ENCODE data around the gene GALNT11.
"Not testable (repeated sequence)": the region's sequence is repeated elsewhere in the genome, so short reads cannot be mapped to it uniquely, and the experiment has no call there.

The GALNT11 gene

GRCh38 chr7:152065800-152066344 lies 40.4 kb downstream of the GALNT11 start:
- not testable (repeated sequence) for H3K27ac ChIP-seq; H3K9me3 ChIP-seq; H3K4me3 ChIP-seq (ENCODE audit: low read depth in 1 of 2, low read length in 1 of 2); H3K27me3 ChIP-seq; H3K36me3 ChIP-seq; H3K4me1 ChIP-seq (ENCODE audit: control insufficient read depth in 1 of 2, insufficient read depth in 1 of 2, low read depth in 1 of 2, low read length in 1 of 2)

GRCh38 chr7:152072421-152072820 lies 46.9 kb downstream of the GALNT11 start:
- H3K4me1 ChIP-seq (ENCODE audit: control insufficient read depth in 1 of 2, insufficient read depth in 1 of 2, low read depth in 1 of 2, low read length in 1 of 2): no peaks in the 10 kb centered on the region
- H3K9me3 ChIP-seq: peaks cover 3% of the 10 kb centered on the region
- no peaks in the 10 kb centered on the region for H3K27me3 ChIP-seq
- H3K36me3 ChIP-seq: no peaks in the 10 kb centered on the region
- no peak for TF ChIP-seq CTCF (IDR thresholded peaks at IDR 0.05)
- no peak overlapping the region for H3K4me3 ChIP-seq (ENCODE audit: low read depth in 1 of 2, low read length in 1 of 2)
- no peak overlapping the region for H3K27ac ChIP-seq

GRCh38 chr7:152073352-152073751 lies 47.9 kb downstream of the GALNT11 start:
- TF ChIP-seq CTCF (IDR thresholded peaks at IDR 0.05): no peak
- no peaks in the 10 kb centered on the region for H3K36me3 ChIP-seq
- no peaks in the 10 kb centered on the region for H3K27me3 ChIP-seq
- no peaks in the 10 kb centered on the region for H3K4me1 ChIP-seq (ENCODE audit: control insufficient read depth in 1 of 2, insufficient read depth in 1 of 2, low read depth in 1 of 2, low read length in 1 of 2)
- H3K27ac ChIP-seq: no peak overlapping the region
- no peak overlapping the region for H3K4me3 ChIP-seq (ENCODE audit: low read depth in 1 of 2, low read length in 1 of 2)
- peaks cover 3% of the 10 kb centered on the region for H3K9me3 ChIP-seq

- Histone ChIP-seq H3K4me3 (ENCODE audit: low read depth in 1 of 2, low read length in 1 of 2) (no peak overlapping the region), H3K9me3 (peaks cover 3% of the 10 kb centered on the region), H3K36me3 (no peaks in the 10 kb centered on the region), H3K27me3 (no peaks in the 10 kb centered on the region), H3K27ac (no peak overlapping the region), H3K4me1 (ENCODE audit: control insufficient read depth in 1 of 2, insufficient read depth in 1 of 2, low read depth in 1 of 2, low read length in 1 of 2) (no peaks in the 10 kb centered on the region)
- TF ChIP-seq CTCF (IDR thresholded peaks at IDR 0.05): no peak
Measured at GRCh38 chr7:152074673-152075072, 49.2 kb downstream of the GALNT11 start.

GRCh38 chr7:152075379-152075778 lies 49.9 kb downstream of the GALNT11 start:
- H3K36me3 ChIP-seq; H3K9me3 ChIP-seq; H3K27me3 ChIP-seq; H3K4me3 ChIP-seq (ENCODE audit: low read depth in 1 of 2, low read length in 1 of 2); H3K27ac ChIP-seq; H3K4me1 ChIP-seq (ENCODE audit: control insufficient read depth in 1 of 2, insufficient read depth in 1 of 2, low read depth in 1 of 2, low read length in 1 of 2): not testable (repeated sequence)

- Histone ChIP-seq H3K27me3 (no peaks in the 10 kb centered on the region), H3K27ac (no peak overlapping the region), H3K4me1 (ENCODE audit: control insufficient read depth in 1 of 2, insufficient read depth in 1 of 2, low read depth in 1 of 2, low read length in 1 of 2) (no peaks in the 10 kb centered on the region), H3K9me3 (no peaks in the 10 kb centered on the region), H3K36me3 (no peaks in the 10 kb centered on the region), H3K4me3 (ENCODE audit: low read depth in 1 of 2, low read length in 1 of 2) (no peak overlapping the region)
- TF ChIP-seq CTCF (IDR thresholded peaks at IDR 0.05): no peak
Measured at GRCh38 chr7:152076324-152076821, 50.9 kb downstream of the GALNT11 start.

All from neutrophil (primary cell).